Measurements from ENCODE around the gene ARL14EPL. TPM values are rescaled to one million over a fixed set of nuclear protein-coding genes. Genes with fewer than 3 reads are reported as not detected.

ARL14EPL gene
- total RNA-seq, 1 experiment from 2014 or later, result not detected

DNA sequence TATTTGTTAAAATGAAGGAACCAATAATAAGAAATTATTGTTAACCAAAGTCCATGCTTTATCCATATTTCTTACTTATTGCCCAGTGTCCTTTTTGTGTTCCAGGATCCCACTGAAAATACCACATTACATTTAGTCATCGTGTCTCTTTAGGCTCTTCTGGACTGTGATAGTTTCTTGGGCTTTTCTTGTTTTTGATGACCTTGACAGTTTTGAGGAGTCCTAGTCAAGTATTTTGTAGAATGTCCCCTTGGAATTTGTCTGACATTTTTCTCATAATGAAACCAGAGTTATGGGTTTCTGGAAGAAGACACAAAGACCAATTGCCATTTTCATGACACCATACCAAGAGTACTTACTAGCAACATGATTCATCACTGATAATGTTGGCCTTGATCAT is 38.9 kb downstream of the ARL14EPL start:
- no peak for TF ChIP-seq ZNF219 (CRISPR knock-in tag; IDR thresholded peaks at IDR 0.05; ENCODE audit: borderline replicate concordance)
- TF ChIP-seq, protein P1, sequence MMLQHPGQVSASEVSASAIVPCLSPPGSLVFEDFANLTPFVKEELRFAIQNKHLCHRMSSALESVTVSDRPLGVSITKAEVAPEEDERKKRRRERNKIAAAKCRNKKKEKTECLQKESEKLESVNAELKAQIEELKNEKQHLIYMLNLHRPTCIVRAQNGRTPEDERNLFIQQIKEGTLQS (CRISPR knock-in tag; conservative IDR thresholded peaks at IDR 0.05), result no peak
- TF ChIP-seq, protein P2, sequence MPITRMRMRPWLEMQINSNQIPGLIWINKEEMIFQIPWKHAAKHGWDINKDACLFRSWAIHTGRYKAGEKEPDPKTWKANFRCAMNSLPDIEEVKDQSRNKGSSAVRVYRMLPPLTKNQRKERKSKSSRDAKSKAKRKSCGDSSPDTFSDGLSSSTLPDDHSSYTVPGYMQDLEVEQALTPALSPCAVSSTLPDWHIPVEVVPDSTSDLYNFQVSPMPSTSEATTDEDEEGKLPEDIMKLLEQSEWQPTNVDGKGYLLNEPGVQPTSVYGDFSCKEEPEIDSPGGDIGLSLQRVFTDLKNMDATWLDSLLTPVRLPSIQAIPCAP (CRISPR knock-in tag; IDR thresholded peaks at IDR 0.05), result no peak
- TF ChIP-seq SMAD4 (CRISPR knock-in tag; IDR thresholded peaks at IDR 0.05), result no peak
- TF ChIP-seq ZNF396 (CRISPR knock-in tag; IDR thresholded peaks at IDR 0.05; ENCODE audit: borderline replicate concordance), result no peak
- TF ChIP-seq, protein P3, sequence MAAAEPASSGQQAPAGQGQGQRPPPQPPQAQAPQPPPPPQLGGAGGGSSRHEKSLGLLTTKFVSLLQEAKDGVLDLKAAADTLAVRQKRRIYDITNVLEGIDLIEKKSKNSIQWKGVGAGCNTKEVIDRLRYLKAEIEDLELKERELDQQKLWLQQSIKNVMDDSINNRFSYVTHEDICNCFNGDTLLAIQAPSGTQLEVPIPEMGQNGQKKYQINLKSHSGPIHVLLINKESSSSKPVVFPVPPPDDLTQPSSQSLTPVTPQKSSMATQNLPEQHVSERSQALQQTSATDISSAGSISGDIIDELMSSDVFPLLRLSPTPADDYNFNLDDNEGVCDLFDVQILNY (CRISPR knock-in tag; IDR thresholded peaks at IDR 0.05), result no peak
- TF ChIP-seq, protein P4, sequence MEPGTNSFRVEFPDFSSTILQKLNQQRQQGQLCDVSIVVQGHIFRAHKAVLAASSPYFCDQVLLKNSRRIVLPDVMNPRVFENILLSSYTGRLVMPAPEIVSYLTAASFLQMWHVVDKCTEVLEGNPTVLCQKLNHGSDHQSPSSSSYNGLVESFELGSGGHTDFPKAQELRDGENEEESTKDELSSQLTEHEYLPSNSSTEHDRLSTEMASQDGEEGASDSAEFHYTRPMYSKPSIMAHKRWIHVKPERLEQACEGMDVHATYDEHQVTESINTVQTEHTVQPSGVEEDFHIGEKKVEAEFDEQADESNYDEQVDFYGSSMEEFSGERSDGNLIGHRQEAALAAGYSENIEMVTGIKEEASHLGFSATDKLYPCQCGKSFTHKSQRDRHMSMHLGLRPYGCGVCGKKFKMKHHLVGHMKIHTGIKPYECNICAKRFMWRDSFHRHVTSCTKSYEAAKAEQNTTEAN (CRISPR knock-in tag; IDR thresholded peaks at IDR 0.05), result no peak
- no peak for TF ChIP-seq GABPB1 (CRISPR knock-in tag; IDR thresholded peaks at IDR 0.05)
- TF ChIP-seq OVOL2 (CRISPR knock-in tag; IDR thresholded peaks at IDR 0.05; ENCODE audit: borderline replicate concordance), result no peak
- TF ChIP-seq, protein P5, sequence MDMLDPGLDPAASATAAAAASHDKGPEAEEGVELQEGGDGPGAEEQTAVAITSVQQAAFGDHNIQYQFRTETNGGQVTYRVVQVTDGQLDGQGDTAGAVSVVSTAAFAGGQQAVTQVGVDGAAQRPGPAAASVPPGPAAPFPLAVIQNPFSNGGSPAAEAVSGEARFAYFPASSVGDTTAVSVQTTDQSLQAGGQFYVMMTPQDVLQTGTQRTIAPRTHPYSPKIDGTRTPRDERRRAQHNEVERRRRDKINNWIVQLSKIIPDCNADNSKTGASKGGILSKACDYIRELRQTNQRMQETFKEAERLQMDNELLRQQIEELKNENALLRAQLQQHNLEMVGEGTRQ (CRISPR knock-in tag; IDR thresholded peaks at IDR 0.05), result no peak
- TF ChIP-seq, protein P6, sequence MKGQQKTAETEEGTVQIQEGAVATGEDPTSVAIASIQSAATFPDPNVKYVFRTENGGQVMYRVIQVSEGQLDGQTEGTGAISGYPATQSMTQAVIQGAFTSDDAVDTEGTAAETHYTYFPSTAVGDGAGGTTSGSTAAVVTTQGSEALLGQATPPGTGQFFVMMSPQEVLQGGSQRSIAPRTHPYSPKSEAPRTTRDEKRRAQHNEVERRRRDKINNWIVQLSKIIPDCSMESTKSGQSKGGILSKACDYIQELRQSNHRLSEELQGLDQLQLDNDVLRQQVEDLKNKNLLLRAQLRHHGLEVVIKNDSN (CRISPR knock-in tag; IDR thresholded peaks at IDR 0.05), result no peak
- TF ChIP-seq KAT7 (CRISPR knock-in tag; IDR thresholded peaks at IDR 0.05; ENCODE audit: borderline replicate concordance), result no peak
- TF ChIP-seq, protein P7, sequence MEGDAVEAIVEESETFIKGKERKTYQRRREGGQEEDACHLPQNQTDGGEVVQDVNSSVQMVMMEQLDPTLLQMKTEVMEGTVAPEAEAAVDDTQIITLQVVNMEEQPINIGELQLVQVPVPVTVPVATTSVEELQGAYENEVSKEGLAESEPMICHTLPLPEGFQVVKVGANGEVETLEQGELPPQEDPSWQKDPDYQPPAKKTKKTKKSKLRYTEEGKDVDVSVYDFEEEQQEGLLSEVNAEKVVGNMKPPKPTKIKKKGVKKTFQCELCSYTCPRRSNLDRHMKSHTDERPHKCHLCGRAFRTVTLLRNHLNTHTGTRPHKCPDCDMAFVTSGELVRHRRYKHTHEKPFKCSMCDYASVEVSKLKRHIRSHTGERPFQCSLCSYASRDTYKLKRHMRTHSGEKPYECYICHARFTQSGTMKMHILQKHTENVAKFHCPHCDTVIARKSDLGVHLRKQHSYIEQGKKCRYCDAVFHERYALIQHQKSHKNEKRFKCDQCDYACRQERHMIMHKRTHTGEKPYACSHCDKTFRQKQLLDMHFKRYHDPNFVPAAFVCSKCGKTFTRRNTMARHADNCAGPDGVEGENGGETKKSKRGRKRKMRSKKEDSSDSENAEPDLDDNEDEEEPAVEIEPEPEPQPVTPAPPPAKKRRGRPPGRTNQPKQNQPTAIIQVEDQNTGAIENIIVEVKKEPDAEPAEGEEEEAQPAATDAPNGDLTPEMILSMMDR (IDR thresholded peaks at IDR 0.05), result no peak
- TF ChIP-seq PRRX2 (CRISPR knock-in tag; IDR thresholded peaks at IDR 0.05), result no peak
- TF ChIP-seq, protein P8, sequence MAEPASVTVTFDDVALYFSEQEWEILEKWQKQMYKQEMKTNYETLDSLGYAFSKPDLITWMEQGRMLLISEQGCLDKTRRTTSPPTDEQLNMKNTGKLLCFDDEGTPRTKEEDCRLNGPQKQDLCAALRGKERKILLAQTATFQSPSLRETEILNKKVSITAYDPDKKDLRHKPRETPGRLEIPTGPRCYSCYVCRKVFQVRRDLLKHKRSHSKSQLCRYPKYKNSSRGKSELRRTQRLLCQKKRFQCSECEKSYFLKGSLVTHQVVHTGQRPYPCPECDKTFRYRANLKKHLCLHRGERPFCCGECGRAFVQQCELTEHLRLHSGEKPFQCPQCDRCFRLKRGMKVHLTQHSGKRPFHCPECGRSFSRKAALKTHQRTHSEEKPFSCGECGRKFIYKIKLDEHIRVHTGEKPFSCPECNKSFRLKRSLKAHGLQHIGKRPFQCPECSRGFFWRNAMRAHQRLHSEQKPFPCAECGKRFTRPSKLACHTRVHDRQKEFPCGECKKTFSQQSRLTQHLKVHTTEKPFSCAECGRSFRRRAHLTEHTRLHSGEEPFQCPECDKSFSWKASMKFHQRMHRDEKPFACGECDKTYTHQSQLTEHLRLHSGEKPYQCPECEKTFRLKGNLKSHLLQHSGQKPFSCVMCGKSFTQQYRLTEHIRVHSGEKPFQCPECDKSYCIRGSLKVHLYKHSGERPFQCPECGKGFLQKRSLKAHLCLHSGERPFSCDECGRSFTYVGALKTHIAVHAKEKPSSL (CRISPR knock-in tag; conservative IDR thresholded peaks at IDR 0.05), result no peak
- no peak for TF ChIP-seq ZNF416 (CRISPR knock-in tag; IDR thresholded peaks at IDR 0.05)
- TF ChIP-seq, protein P9, sequence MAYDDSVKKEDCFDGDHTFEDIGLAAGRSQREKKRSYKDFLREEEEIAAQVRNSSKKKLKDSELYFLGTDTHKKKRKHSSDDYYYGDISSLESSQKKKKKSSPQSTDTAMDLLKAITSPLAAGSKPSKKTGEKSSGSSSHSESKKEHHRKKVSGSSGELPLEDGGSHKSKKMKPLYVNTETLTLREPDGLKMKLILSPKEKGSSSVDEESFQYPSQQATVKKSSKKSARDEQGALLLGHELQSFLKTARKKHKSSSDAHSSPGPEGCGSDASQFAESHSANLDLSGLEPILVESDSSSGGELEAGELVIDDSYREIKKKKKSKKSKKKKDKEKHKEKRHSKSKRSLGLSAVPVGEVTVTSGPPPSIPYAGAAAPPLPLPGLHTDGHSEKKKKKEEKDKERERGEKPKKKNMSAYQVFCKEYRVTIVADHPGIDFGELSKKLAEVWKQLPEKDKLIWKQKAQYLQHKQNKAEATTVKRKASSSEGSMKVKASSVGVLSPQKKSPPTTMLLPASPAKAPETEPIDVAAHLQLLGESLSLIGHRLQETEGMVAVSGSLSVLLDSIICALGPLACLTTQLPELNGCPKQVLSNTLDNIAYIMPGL (CRISPR knock-in tag; IDR thresholded peaks at IDR 0.05), result no peak
- TF ChIP-seq, protein P10, sequence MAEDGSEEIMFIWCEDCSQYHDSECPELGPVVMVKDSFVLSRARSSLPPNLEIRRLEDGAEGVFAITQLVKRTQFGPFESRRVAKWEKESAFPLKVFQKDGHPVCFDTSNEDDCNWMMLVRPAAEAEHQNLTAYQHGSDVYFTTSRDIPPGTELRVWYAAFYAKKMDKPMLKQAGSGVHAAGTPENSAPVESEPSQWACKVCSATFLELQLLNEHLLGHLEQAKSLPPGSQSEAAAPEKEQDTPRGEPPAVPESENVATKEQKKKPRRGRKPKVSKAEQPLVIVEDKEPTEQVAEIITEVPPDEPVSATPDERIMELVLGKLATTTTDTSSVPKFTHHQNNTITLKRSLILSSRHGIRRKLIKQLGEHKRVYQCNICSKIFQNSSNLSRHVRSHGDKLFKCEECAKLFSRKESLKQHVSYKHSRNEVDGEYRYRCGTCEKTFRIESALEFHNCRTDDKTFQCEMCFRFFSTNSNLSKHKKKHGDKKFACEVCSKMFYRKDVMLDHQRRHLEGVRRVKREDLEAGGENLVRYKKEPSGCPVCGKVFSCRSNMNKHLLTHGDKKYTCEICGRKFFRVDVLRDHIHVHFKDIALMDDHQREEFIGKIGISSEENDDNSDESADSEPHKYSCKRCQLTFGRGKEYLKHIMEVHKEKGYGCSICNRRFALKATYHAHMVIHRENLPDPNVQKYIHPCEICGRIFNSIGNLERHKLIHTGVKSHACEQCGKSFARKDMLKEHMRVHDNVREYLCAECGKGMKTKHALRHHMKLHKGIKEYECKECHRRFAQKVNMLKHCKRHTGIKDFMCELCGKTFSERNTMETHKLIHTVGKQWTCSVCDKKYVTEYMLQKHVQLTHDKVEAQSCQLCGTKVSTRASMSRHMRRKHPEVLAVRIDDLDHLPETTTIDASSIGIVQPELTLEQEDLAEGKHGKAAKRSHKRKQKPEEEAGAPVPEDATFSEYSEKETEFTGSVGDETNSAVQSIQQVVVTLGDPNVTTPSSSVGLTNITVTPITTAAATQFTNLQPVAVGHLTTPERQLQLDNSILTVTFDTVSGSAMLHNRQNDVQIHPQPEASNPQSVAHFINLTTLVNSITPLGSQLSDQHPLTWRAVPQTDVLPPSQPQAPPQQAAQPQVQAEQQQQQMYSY (CRISPR knock-in tag; IDR thresholded peaks at IDR 0.05), result no peak
- TF ChIP-seq ETV6 (CRISPR knock-in tag; IDR thresholded peaks at IDR 0.05), result no peak
- TF ChIP-seq, protein P11, sequence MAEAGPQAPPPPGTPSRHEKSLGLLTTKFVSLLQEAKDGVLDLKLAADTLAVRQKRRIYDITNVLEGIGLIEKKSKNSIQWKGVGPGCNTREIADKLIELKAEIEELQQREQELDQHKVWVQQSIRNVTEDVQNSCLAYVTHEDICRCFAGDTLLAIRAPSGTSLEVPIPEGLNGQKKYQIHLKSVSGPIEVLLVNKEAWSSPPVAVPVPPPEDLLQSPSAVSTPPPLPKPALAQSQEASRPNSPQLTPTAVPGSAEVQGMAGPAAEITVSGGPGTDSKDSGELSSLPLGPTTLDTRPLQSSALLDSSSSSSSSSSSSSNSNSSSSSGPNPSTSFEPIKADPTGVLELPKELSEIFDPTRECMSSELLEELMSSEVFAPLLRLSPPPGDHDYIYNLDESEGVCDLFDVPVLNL (CRISPR knock-in tag; IDR thresholded peaks at IDR 0.05; ENCODE audit: borderline replicate concordance, low read depth), result no peak
- Mint-ChIP-seq H3K27ac (no peak overlapping the region), H3K36me3 (no peaks in the 10 kb centered on the region), H3K27me3 (ENCODE audit: low read depth) (no peaks in the 10 kb centered on the region), H3K4me3 (no peak overlapping the region), H3K9me3 (no peaks in the 10 kb centered on the region), H3K4me1 (no peaks in the 10 kb centered on the region)
- DNase-seq (ENCODE audit: low spot score) (no peak), ATAC-seq (no peak)
- CTCF ChIA-PET, result no interaction called here
- POLR2A ChIA-PET, result no interaction called here
